HG03196 (cell line): ENCODE data around the gene PAX8.
"Not testable (repeated sequence)": the region's sequence is repeated elsewhere in the genome, so short reads cannot be mapped to it uniquely, and the experiment has no call there.

Experiments used
- ATAC-seq: cut with Tn5 transposase; IDR thresholded peaks from one replicate; pipeline ENCODE4 v1.9.1; 2021; ENCODE audit not compliant: unreplicated experiment

Gene PAX8

DNA sequence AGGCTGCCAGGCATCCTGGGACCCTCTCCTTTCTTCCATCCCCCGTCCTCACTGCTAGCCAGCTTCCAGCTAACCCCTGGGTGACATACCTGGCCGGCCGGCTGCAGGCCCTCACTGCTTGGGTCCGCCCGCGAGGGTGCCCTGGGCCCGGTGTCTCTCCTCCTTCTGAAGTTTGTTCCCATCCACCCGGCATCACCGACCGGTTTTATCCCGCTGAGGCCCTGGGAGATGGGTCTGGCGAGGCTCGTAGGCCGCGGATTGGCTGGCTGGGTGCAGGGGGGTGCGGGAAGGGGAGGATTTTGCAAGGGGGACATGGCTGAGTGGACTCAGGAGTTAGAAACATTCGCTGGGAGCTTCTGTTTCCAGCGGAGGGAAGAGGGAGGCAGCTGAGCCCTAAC is at the start of gene PAX8:
PAX8 (minus strand) TSS at position 180 of the 398 bp plus-strand sequence. CDS start 527 bp downstream, outside the sequence.
- no peak for ATAC-seq

GRCh38 chr2:113328043-113328442 is 49.3 kb upstream of the PAX8 start:
- no peak for ATAC-seq

GRCh38 chr2:113325161-113325731 is 46.5 kb upstream of the PAX8 start:
- ATAC-seq, result not testable (repeated sequence)

DNA sequence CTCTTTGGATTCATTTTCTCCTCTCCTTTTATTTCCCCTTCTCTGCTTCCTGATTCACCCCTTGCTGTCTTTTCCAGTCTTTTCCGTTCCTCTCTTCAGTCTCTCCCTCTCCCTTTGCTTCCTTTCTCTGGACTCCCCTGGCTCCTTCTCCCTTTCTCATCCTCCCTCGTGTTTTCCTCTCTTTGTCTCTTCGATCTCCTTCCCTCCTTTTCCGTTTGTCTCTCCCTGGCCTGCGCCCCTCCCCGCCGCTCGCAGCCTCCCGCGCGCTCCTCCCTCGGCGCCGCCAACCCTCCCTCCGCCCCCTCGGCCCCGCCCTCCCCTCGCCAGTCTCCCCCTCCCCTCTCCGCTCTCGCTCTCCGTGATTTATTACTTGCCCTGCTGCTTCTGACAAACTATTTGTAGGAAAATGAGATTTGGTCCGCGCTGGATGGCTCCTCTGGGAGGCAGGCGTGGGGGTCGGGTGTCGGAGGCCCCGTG is 46.0 kb upstream of the PAX8 start:
- no peak for ATAC-seq

- ATAC-seq, result not testable (repeated sequence)
Observed at GRCh38 chr2:113323129-113323528, 44.4 kb upstream of the PAX8 start.

GRCh38 chr2:113320106-113320505 is 41.4 kb upstream of the PAX8 start:
- not testable (repeated sequence) for ATAC-seq

DNA sequence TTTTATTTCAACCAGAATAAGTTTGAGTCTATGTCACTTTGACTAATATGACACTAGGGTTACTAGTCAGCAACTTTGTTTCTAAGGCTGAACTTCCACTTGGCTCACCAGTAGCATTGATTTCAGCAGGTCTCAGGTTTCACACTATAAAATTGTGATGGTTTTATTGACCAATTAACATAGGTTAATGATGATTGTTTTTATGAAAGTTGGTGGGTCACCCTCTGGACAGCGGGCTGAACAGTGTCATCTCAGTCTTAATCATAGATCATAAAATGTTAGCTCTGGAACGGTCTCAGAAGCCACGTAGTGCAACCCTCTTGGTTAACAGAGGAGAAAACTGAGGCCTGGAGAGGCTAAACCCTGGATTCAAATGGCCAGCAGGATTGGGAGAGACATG is 40.2 kb upstream of the PAX8 start:
- ATAC-seq, result not testable (repeated sequence)

- ATAC-seq, result no peak
Observed at GRCh38 chr2:113316085-113316484, 37.4 kb upstream of the PAX8 start.

DNA sequence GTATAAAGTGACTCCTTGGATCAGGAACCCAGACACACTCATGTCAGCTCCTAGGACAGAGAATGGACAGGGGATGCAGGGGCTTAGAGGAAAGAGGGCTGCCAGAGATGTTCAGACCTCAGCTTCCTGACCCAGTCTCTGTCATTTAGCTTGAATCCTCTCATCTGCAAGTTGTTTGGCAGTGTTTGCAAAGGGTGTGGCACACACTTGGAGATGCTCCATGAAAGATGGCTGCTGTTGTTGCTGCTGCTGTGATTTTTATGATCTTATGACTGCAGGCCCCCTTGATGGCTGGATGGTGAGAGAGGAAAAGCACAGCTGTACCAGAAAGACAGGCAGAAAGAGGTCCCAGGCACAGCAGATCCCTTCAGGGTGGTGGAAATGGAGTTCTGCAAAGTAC is 35.9 kb upstream of the PAX8 start:
- not testable (repeated sequence) for ATAC-seq

DNA sequence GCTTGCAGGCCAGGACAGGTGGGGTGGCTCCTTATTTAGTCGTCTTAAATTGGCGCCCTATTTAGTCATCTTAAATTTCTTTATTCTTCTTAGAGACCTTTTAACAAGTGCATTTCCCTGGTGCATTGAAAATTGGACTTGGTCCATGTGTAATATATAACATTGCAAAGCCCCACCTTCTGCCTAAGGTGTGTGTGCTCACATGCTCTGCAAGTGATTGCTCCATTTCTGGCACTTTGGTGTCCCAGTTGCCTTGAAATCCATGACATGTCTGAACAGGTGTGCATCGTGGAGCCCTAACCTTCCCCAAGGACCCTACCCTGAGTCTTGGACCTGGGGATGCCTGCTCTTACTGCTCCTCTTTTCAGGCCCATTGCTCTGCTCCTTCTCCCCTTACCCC is 35.5 kb upstream of the PAX8 start:
- not testable (repeated sequence) for ATAC-seq

DNA sequence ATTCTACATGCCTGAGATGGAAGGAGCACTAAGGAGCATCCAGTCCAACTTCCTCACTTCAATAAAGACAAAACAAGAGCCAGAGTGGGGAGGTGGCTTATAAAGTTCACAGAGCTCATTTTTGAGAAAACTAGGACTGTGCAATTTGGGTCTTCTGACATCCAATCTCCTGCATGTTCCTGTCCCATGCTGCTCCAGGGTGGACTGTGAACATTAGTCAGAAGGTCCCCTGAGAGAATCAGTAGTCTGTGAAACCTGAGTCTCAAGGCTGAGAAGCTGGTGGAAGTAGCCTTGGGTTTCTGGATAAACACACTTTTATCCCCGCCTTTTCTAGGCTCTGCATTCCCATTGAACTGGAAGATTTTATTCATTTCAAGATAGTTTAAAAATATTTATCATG is 33.1 kb upstream of the PAX8 start:
- not testable (repeated sequence) for ATAC-seq

DNA sequence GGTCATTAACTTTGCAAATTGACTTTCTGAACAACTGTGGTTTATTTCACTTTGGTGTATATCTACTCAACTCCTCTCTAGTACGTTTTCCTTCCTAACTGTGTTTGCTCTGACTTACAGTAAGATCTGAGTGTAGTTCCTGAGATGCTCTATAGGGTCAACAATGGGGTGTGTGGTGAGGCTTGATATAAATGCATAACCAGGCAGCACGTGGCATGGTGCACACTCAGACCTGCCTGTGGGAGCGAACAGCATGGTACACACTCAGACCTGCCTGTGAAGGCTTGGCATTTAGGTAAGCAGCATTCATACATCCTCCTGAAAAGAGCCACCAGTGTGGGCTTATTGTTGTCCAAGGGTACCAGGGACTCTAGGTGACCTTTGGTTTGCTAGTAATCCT is 32.5 kb upstream of the PAX8 start:
- not testable (repeated sequence) for ATAC-seq

DNA sequence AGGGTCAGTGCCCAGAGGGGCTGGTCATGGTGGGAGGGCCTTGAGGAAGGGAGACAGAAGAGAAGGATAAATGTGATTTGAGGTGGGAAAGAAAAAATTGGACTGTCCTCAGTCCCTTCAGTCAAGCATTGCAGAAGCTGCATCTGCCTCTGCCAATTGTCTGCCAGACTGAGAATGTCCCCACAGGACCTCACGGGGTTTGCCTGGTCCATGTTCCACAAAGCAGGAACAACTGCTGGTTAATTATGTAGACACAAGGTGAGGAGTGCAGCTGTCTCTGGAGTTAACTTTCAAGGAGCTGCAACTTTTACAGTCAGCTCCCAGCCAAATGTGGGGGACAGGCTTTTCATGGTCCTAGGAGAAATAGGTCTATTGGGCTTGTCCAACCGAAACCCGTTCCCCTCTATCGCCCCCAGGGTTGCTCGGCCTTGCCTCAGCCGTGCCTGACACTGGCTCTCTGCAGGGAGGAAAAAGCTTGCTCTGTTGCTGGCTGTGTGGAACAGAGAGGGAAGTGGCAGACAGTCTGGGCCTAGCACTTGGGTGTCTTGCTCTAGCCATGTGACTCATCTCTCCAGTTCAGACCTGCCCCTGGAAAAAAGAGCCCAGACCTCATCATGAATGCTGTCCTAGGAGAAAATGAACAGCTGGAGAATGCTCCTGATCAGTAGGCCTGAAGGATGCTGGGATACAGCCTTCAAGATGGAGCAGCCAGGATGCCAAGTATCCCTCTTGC is 31.1 kb upstream of the PAX8 start:
- no peak for ATAC-seq

GRCh38 chr2:113308784-113309183 is 30.1 kb upstream of the PAX8 start:
- not testable (repeated sequence) for ATAC-seq

- ATAC-seq, result not testable (repeated sequence)
Observed at GRCh38 chr2:113306207-113306606, 27.5 kb upstream of the PAX8 start.

DNA sequence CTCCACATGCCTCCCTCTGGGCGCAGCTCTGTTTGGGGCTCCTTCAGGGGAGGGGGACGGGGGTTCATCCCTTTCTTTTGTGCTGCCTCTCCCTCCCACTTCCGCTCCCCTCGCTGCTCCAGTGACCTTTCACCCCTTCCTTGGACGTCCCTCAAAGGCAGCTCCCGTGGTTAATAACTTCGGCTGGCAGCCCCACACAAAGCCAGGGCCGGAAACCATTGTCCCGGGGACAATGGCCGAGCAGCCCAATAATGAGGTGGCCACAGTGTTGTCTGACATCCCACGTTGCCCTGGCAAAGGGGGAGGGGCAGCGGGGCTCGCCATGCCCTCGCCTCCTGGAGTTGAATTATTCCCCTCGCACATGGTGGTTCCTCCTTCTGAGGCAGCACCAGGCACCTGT is 27.0 kb upstream of the PAX8 start:
- ATAC-seq, result not testable (repeated sequence)

DNA sequence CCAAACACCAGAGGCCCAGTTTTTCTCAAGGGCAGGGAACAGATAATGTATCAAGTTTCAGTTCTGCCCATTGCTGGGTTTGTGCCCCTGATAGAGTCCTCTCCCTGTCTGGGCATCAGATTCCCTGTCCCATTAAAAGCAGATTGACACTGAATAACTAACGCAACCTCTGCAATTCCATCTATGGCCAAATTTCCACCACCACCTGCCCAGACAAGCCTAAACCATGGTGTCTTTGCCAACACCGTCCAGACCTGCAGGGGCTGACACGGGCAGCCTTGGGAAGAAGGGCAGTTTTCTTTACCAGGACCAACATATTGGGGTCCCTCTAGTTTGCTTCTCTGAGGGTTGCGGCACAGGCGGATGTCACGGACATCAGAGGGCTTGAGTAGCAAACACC is 26.4 kb upstream of the PAX8 start:
- no peak for ATAC-seq

DNA sequence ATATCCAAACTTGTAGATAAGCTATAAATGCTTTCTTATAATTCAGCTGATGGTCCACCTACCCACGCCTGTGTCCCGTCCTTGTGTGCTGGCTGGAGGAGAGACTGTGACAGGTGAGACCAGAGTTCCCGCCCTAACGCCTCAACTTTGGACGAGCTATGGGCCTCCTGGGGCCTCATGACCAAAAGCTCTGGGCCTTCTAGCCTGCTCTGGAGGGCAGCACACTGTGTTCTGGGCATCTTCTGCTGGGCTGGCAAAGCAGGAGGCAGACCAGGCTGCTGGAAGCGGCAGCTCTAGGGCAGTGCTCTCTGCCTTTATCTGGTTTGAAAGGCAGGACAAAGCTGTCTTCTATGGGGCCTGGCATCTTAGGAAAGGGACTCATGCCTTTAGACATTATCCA is 26.0 kb upstream of the PAX8 start:
- no peak for ATAC-seq

GRCh38 chr2:113302216-113302980 is 23.7 kb upstream of the PAX8 start:
- ATAC-seq, result not testable (repeated sequence)

DNA sequence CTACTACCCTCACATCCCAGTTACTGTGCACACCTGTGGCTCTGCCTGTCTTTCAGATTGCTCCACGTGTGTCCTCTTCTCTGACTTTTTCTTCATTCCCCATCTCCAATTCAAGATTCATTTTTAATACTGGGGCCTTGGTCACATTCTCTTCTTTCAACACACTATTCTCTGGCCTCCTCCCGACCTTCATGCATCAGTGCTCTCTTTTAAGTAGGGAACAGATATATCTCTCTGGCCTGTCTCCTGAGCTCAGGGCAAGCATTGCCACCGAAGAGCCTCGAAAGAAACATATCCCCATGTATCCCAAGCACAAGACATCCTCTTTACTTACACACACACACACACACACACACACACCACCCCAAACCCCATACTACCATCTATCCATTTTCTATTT is 21.6 kb upstream of the PAX8 start:
- no peak for ATAC-seq

- no peak for ATAC-seq
Observed at GRCh38 chr2:113298176-113298575, 19.5 kb upstream of the PAX8 start.

DNA sequence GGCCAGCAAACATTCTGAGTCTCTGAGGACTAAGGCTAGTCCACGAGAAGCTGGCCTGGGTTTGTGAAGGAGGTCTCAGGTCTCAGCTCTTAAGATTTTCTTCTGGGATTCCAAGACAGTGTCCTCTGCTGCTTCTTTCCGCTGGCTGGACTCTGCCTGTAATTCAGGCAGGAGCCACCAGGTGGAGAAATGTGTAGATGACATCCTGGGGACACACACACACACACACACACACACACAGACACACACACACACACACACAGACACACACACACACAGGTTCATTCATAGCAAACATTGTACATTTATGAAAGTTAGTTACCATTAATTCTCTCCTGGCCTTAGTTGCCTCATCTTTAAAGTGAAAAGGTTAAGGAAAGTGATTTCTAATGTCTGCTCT is 18.9 kb upstream of the PAX8 start:
- not testable (repeated sequence) for ATAC-seq
